H1 (cell line): ENCODE data around the gene HIC1. TPM values are rescaled to one million over a fixed set of nuclear protein-coding genes. Genes with fewer than 3 reads are reported as not detected.
A peak's percentile ranks its signal among the peaks of the same experiment; 100 is the strongest.

ENCODE experiments used
- CTCF ChIA-PET: fragments of 300-600 bp; sonication (Branson Sonifier 250); formaldehyde crosslinking; loops from one replicate; lab custom pipeline; 2021; ENCODE audit not compliant: partially characterized antibody; lab: Charles Lee
- POLR2A ChIA-PET: fragments of 300-600 bp; sonication (Branson Sonifier 250); formaldehyde crosslinking; loops from one replicate; lab custom pipeline; 2021; ENCODE audit warnings: inconsistent platforms; ENCODE audit not compliant: partially characterized antibody; lab: Charles Lee
- DNase-seq, 2 experiments: peaks; one replicate each; pipeline versions ENCODE4 v3.0.0 to v3.0.0-alpha.2; 2010 to 2022; ENCODE audit warnings: low spot score in 2 of 2, low read depth in 1 of 2, mixed read lengths in 1 of 2
- FAIRE-seq: peaks from 2 replicates; lab custom pipeline; 2011; peaks lifted over from hg19 to GRCh38; lab: Jason Lieb, UNC
- H2AFZ ChIP-seq: 2 replicates; pipeline ENCODE4 v1.8.1; 2012; ENCODE audit warnings: low read length, inconsistent platforms
- H2AK5ac ChIP-seq: 2 replicates; pipeline ENCODE4 v1.6.1; 2013; ENCODE audit warnings: low read depth, low read length
- H2BK120ac ChIP-seq: replicated peaks from 2 replicates; pipeline ENCODE3; 2013; ENCODE audit warnings: low read depth, low read length, inconsistent platforms
- H2BK12ac ChIP-seq: 2 replicates; pipeline ENCODE4 v1.6.1; 2013; ENCODE audit warnings: low read depth, low read length
- H2BK15ac ChIP-seq: 2 replicates; pipeline ENCODE4 v1.6.1; 2013; ENCODE audit warnings: low read length
- H2BK20ac ChIP-seq: 2 replicates; pipeline ENCODE4 v1.6.1; 2013; ENCODE audit warnings: low read length
- H2BK5ac ChIP-seq: 2 replicates; pipeline ENCODE4 v1.6.1; 2013; ENCODE audit warnings: low read depth, low read length
- H3K14ac ChIP-seq: 2 replicates; pipeline ENCODE4 v1.6.1; 2013; ENCODE audit warnings: inconsistent platforms; ENCODE audit not compliant: insufficient read length
- H3K18ac ChIP-seq: 2 replicates; pipeline ENCODE4 v1.6.1; 2013; ENCODE audit warnings: low read length; ENCODE audit errors: extremely low read depth
- H3K23ac ChIP-seq: 2 replicates; pipeline ENCODE4 v1.6.1; 2013; ENCODE audit warnings: inconsistent platforms; ENCODE audit not compliant: insufficient read length
- H3K23me2 ChIP-seq: 2 replicates; pipeline ENCODE4 v1.6.1; 2013; ENCODE audit warnings: low read depth, low read length
- H3K27ac ChIP-seq: 2 replicates; pipeline ENCODE4 v1.6.1; 2011; ENCODE audit warnings: low read depth, low read length, inconsistent platforms
- H3K27me3 ChIP-seq, 4 experiments: replicated peaks in 1 of 4; 1 replicate in 1 of 4; 2 replicates in 3 of 4; pipeline versions ENCODE4 v1.6.1 to v1.8.1; 2011 to 2013; ENCODE audit warnings: low read length in 3 of 4, mild to moderate bottlenecking in 3 of 4, inconsistent platforms in 2 of 4, mixed read lengths in 2 of 4, moderate library complexity in 1 of 4; ENCODE audit not compliant: control insufficient read depth in 3 of 4, insufficient read depth in 3 of 4; ENCODE audit errors: extremely low read depth in 1 of 4
- H3K36me3 ChIP-seq, 4 experiments: 2 replicates each; pipeline versions ENCODE4 v1.6.1 to v1.8.1; 2011 to 2013; ENCODE audit warnings: mild to moderate bottlenecking in 4 of 4, low read length in 3 of 4, moderate library complexity in 2 of 4, control low read depth in 1 of 4, inconsistent platforms in 1 of 4; ENCODE audit not compliant: insufficient read depth in 4 of 4, control insufficient read depth in 2 of 4
- H3K4ac ChIP-seq: replicated peaks from 2 replicates; pipeline ENCODE3; 2013; ENCODE audit warnings: low read length, low read depth, mixed read lengths, inconsistent platforms; ENCODE audit not compliant: insufficient read length
- H3K4me1 ChIP-seq, 4 experiments: replicated peaks in 1 of 4; 1 replicate in 1 of 4; 2 replicates in 3 of 4; pipeline versions ENCODE4 v1.6.1 to v1.8.1; 2011 to 2013; ENCODE audit warnings: low read length in 3 of 4, inconsistent platforms in 2 of 4, mixed read lengths in 1 of 4; ENCODE audit not compliant: insufficient read depth in 4 of 4, control insufficient read depth in 3 of 4
- H3K4me2 ChIP-seq, 2 experiments: 2 replicates each; pipeline versions ENCODE4 v1.6.1 to v1.8.1; 2011 to 2013; ENCODE audit warnings: low read depth in 2 of 2, low read length in 2 of 2, control low read depth in 1 of 2, inconsistent platforms in 1 of 2, mild to moderate bottlenecking in 1 of 2; ENCODE audit not compliant: insufficient read depth in 1 of 2
- H3K4me3 ChIP-seq, 4 experiments: fragments of 200-600, 300-600 bp in 1 of 4; sonication (generic), shearing (Covaris generic), sonication (Bioruptor Twin) in 1 of 4; 2 replicates each; pipeline versions ENCODE4 v1.5.1 to v1.8.1; 2011 to 2016; ENCODE audit warnings: low read length in 4 of 4, low read depth in 3 of 4, control low read depth in 2 of 4, inconsistent platforms in 2 of 4, mild to moderate bottlenecking in 2 of 4, mixed read lengths in 1 of 4, moderate library complexity in 1 of 4; ENCODE audit not compliant: insufficient read depth in 2 of 4; ENCODE audit errors: extremely low read depth in 1 of 4
- H3K56ac ChIP-seq: replicated peaks from 2 replicates; pipeline ENCODE3; 2013; ENCODE audit warnings: low read depth, mild to moderate bottlenecking, mixed read lengths, low read length, inconsistent platforms; ENCODE audit not compliant: insufficient read length
- H3K79me1 ChIP-seq: 2 replicates; pipeline ENCODE4 v1.6.1; 2013; ENCODE audit warnings: low read depth, low read length, control low read depth
- H3K79me2 ChIP-seq, 2 experiments: 2 replicates each; pipeline versions ENCODE4 v1.6.1 to v1.8.1; 2012 to 2013; ENCODE audit warnings: low read length in 2 of 2, mild to moderate bottlenecking in 2 of 2, inconsistent platforms in 1 of 2; ENCODE audit not compliant: insufficient read depth in 2 of 2, control insufficient read depth in 1 of 2
- H3K9ac ChIP-seq, 4 experiments: replicated peaks in 1 of 4; 1 replicate in 1 of 4; 2 replicates in 3 of 4; pipeline versions ENCODE4 v1.6.1 to v1.8.1; 2011 to 2013; ENCODE audit warnings: low read depth in 3 of 4, low read length in 3 of 4, control low read depth in 2 of 4, mild to moderate bottlenecking in 2 of 4, moderate library complexity in 2 of 4, inconsistent platforms in 1 of 4; ENCODE audit errors: extremely low read depth in 1 of 4
- H3K9me3 ChIP-seq, 2 experiments: 2 replicates each; pipeline versions ENCODE4 v1.6.1 to v1.8.1; 2012 to 2013; ENCODE audit warnings: mild to moderate bottlenecking in 2 of 2, moderate library complexity in 2 of 2, control low read depth in 1 of 2, inconsistent platforms in 1 of 2, low read depth in 1 of 2, low read length in 1 of 2, mixed read lengths in 1 of 2; ENCODE audit not compliant: insufficient read depth in 2 of 2
- H4K20me1 ChIP-seq, 2 experiments: replicated peaks in 1 of 2; 2 replicates each; pipeline versions ENCODE3 to v1.8.1; 2011 to 2013; ENCODE audit warnings: inconsistent platforms in 2 of 2, low read length in 2 of 2, mild to moderate bottlenecking in 1 of 2; ENCODE audit not compliant: insufficient read depth in 2 of 2, control insufficient read depth in 1 of 2
- H4K5ac ChIP-seq: 2 replicates; pipeline ENCODE4 v1.6.1; 2013; ENCODE audit warnings: low read length, low read depth, mixed read lengths, inconsistent platforms; ENCODE audit not compliant: insufficient read length
- H4K8ac ChIP-seq: 2 replicates; pipeline ENCODE4 v1.8.0; 2013; ENCODE audit warnings: mild to moderate bottlenecking, moderate library complexity, low read length, inconsistent platforms; ENCODE audit not compliant: insufficient read depth; ENCODE audit errors: extremely low read depth
- H4K91ac ChIP-seq: replicated peaks from 2 replicates; pipeline ENCODE3; 2013; ENCODE audit warnings: low read length, mixed read lengths, inconsistent platforms; ENCODE audit not compliant: insufficient read length
- BRCA1 ChIP-seq: IDR thresholded peaks from 2 replicates; pipeline ENCODE4 v1.6.1; 2012; ENCODE audit warnings: low read depth, low read length, improper control_type of control experiment
- CHD2 ChIP-seq: IDR thresholded peaks from 2 replicates; pipeline ENCODE4 v1.6.1; 2012; ENCODE audit warnings: low read length, improper control_type of control experiment
- RAD21 ChIP-seq, 2 experiments: IDR thresholded peaks in 1 of 2; conservative IDR thresholded peaks in 1 of 2; 2 replicates each; pipeline ENCODE4 v1.6.1; 2011; ENCODE audit warnings: low read depth in 2 of 2, low read length in 2 of 2, improper control_type of control experiment in 1 of 2, inconsistent platforms in 1 of 2, mild to moderate bottlenecking in 1 of 2, moderate library complexity in 1 of 2
- TEAD4 ChIP-seq: IDR thresholded peaks from 2 replicates; pipeline ENCODE4 v1.6.1; 2012; ENCODE audit warnings: low read depth, low read length, inconsistent platforms, mixed read lengths
- USF2 ChIP-seq: IDR thresholded peaks from 2 replicates; pipeline ENCODE4 v1.6.1; 2011; ENCODE audit warnings: low read length, improper control_type of control experiment
- WGBS, 2 experiments: shearing (Covaris generic) in 1 of 2; methylation state at CpG; one replicate each; pipeline versions ENCODE4 v1.1.6 to v1.1.7; 2013 to 2015; ENCODE audit warnings: low lambda C conversion rate in 2 of 2, mixed read lengths in 2 of 2, inconsistent platforms in 1 of 2, low coverage in 1 of 2, missing lambda C conversion rate in 1 of 2; ENCODE audit not compliant: insufficient replicate concordance in 2 of 2, insufficient coverage in 1 of 2, insufficient read length in 1 of 2; ENCODE audit errors: extremely low coverage in 1 of 2, missing lambda C conversion rate in 1 of 2; 5-methylcytosine and 5-hydroxymethylcytosine counted together
- polyA plus RNA-seq, 7 experiments: library from polyadenylated mRNA; depleted of rRNA in 3 of 7; stranded (reverse) in 5 of 7; unstranded in 2 of 7; fragments of >200 nt in 5 of 7; fragments of 200-250 nt in 2 of 7; gene quantifications; 1 replicate in 5 of 7; 2 replicates in 1 of 7; 4 replicates in 1 of 7; pipeline versions ENCODE4 v1.2.1 to v1.2.3, GENCODE V29; 2011 to 2013; ENCODE audit warnings: missing spikeins in 2 of 7, mixed read lengths in 2 of 7
- total RNA-seq: library from RNA; stranded (reverse); fragmentation: NEBNext Ultra II Directional; extraction: Animal tissue kit (Norgen Biotek cat#: 25700); gene quantifications from 2 replicates; pipeline ENCODE4 v1.2.1, GENCODE V29; 2021
- TF ChIP-seq, protein P1 (sequence below): IDR thresholded peaks from 2 replicates; pipeline ENCODE4 v1.6.1; 2012; ENCODE audit warnings: inconsistent platforms
- TF ChIP-seq, protein P2 (sequence below), 3 experiments: IDR thresholded peaks; 1 replicate in 2 of 3; 2 replicates in 1 of 3; pipeline versions ENCODE4 v1.5.1 to v1.6.1; 2011; ENCODE audit warnings: low read length in 3 of 3, mild to moderate bottlenecking in 3 of 3, inconsistent platforms in 2 of 3, low read depth in 1 of 3, moderate library complexity in 1 of 3; ENCODE audit not compliant: insufficient read depth in 1 of 3; ENCODE audit errors: control extremely low read depth in 1 of 3

HIC1 gene
- total and polyA plus RNA-seq, 2 of the 8 experiments (the other 6 are each of a cell fraction or from before 2014, with no cell fraction given): 0.06 to 0.09 TPM

DNA sequence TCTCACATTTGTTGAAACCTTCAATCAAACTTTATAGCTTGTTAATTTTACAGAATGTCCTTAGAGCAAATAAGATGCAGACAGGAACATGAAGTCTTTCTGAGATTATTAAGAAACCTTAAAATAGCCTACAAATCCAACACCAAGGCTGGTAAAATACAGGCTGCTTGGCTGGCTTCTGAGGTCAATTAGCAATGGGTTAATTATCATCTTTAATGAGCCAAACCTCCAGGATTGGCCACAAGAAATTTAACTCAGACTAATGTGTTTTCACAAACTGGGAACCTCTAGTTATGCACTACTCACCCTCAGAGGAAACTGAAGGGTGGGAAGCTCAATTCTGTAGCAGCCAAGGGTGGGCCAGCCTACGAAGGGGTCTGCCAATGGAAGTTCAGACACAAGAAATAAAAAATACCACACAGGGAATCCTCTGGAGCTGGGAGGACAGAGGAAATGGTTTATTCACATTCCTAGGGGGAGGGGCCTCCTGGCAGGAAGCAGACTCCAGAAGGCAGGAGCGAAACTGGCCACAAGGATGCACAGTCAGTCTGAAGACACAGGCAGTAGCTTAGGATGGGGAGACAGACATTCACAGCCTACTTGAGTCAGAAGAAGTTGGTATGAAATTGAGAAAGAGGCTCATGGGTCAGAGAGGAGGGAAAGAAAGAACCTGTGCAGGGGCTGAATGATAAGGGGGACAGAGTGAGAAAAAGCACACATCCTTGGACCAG lies 36.1 kb downstream of the HIC1 start:
- no peak overlapping the region for H2BK20ac ChIP-seq
- H2BK12ac ChIP-seq: no peak overlapping the region
- peaks cover 0 to 8% of the 10 kb centered on the region in 2 experiments for H4K20me1 ChIP-seq
- peak overlapping the region; percentile 20; the same call in 1 of the 2 replicates for H3K18ac ChIP-seq
- H2AK5ac ChIP-seq: no peak overlapping the region
- no peak overlapping the region for H4K8ac ChIP-seq
- H3K23me2 ChIP-seq: no peaks in the 10 kb centered on the region
- no peaks in the 10 kb centered on the region for H3K27me3 ChIP-seq
- H3K79me1 ChIP-seq: no peaks in the 10 kb centered on the region
- H3K36me3 ChIP-seq: no peaks in the 10 kb centered on the region
- no peak overlapping the region for H2BK15ac ChIP-seq
- 67% methylated on average over 2 of the region's 2 CpGs; no CpG with 5 or more reads in 1 of the 2 experiments for WGBS, 2 experiments
- no peak overlapping the region for H3K23ac ChIP-seq
- H3K56ac ChIP-seq: no peak overlapping the region
- CTCF ChIA-PET: interaction anchor here (0.7 to 3.4 kb wide), 21 partner anchors 10 to 207 kb away, joined by 3 to 23 read pairs (median 4); no protein-coding TSS in a partner anchor
- no peak overlapping the region for H3K14ac ChIP-seq
- H4K5ac ChIP-seq: no peak overlapping the region
- DNase-seq (peak in 1 of 2 experiments; percentile 58), FAIRE-seq (no peak)
- POLR2A ChIA-PET: interaction anchor here (0.7 to 1.2 kb wide), 3 partner anchors 28 to 99 kb away, joined by 3 to 4 read pairs (median 3); no protein-coding TSS in a partner anchor
- no peaks in the 10 kb centered on the region for H3K9me3 ChIP-seq
- H2AFZ ChIP-seq: no peak overlapping the region
- no peak overlapping the region for H2BK120ac ChIP-seq
- no peaks in the 10 kb centered on the region for H3K79me2 ChIP-seq
- H4K91ac ChIP-seq: no peak overlapping the region
- H3K27ac ChIP-seq: no peak overlapping the region
- H3K4me1 ChIP-seq: peaks cover 2 to 19% (median 7%) of the 10 kb centered on the region in 4 experiments
- no peak overlapping the region for H3K4ac ChIP-seq
- H3K4me3 ChIP-seq: no peak overlapping the region
- no peak overlapping the region for H3K9ac ChIP-seq
- H3K4me2 ChIP-seq: no peak overlapping the region
- peak overlapping the region; percentile 40; the same call in 1 of the 2 replicates for H2BK5ac ChIP-seq
- TF ChIP-seq, protein P1, sequence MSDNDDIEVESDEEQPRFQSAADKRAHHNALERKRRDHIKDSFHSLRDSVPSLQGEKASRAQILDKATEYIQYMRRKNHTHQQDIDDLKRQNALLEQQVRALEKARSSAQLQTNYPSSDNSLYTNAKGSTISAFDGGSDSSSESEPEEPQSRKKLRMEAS: no peak
- no peak for TF ChIP-seq USF2
- no peak for TF ChIP-seq CHD2
- TF ChIP-seq BRCA1: no peak
- TF ChIP-seq RAD21 (IDR thresholded peaks at IDR 0.05 in 1 of 2, conservative IDR thresholded peaks at IDR 0.05 in 1 of 2; ENCODE audit: low read depth in 2 of 2, low read length in 2 of 2): peak; percentile 9 to 18; a peak in 2 of 4 replicates
- peak; percentile 94 for TF ChIP-seq TEAD4
- TF ChIP-seq, protein P2, sequence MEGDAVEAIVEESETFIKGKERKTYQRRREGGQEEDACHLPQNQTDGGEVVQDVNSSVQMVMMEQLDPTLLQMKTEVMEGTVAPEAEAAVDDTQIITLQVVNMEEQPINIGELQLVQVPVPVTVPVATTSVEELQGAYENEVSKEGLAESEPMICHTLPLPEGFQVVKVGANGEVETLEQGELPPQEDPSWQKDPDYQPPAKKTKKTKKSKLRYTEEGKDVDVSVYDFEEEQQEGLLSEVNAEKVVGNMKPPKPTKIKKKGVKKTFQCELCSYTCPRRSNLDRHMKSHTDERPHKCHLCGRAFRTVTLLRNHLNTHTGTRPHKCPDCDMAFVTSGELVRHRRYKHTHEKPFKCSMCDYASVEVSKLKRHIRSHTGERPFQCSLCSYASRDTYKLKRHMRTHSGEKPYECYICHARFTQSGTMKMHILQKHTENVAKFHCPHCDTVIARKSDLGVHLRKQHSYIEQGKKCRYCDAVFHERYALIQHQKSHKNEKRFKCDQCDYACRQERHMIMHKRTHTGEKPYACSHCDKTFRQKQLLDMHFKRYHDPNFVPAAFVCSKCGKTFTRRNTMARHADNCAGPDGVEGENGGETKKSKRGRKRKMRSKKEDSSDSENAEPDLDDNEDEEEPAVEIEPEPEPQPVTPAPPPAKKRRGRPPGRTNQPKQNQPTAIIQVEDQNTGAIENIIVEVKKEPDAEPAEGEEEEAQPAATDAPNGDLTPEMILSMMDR (IDR thresholded peaks at IDR 0.05; ENCODE audit: control extremely low read depth in 1 of 3, insufficient read depth in 1 of 3, low read depth in 1 of 3, low read length in 3 of 3): peak in 2 of 3 experiments; percentile 33 to 42; a peak in 2 of 4 replicates
